Measurements from ENCODE around the gene URM1.

DNA sequence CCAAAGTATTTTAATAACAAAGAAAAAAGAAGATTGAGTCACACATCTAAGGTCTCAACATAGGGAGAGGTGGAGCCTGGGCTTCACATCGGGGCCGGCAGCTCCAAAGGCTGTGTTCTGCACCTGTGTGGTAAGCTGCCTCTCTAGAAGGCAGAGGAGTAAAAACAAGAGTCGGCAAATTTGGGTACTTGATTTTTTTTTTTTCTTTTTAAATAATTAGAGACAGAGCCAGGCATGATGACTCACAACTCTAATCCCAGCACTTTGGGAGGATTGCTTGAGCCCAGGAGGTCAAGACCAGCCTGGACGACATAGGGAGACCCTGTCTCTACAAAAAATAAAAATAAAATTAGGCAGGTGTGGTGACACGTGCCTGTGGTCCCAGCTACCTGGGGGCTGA, 4.7 kb downstream of the URM1 start:
- TF ChIP-seq, protein P1, sequence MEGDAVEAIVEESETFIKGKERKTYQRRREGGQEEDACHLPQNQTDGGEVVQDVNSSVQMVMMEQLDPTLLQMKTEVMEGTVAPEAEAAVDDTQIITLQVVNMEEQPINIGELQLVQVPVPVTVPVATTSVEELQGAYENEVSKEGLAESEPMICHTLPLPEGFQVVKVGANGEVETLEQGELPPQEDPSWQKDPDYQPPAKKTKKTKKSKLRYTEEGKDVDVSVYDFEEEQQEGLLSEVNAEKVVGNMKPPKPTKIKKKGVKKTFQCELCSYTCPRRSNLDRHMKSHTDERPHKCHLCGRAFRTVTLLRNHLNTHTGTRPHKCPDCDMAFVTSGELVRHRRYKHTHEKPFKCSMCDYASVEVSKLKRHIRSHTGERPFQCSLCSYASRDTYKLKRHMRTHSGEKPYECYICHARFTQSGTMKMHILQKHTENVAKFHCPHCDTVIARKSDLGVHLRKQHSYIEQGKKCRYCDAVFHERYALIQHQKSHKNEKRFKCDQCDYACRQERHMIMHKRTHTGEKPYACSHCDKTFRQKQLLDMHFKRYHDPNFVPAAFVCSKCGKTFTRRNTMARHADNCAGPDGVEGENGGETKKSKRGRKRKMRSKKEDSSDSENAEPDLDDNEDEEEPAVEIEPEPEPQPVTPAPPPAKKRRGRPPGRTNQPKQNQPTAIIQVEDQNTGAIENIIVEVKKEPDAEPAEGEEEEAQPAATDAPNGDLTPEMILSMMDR (IDR thresholded peaks at IDR 0.05): no peak
- TF ChIP-seq EP300 (IDR thresholded peaks at IDR 0.05) (no peak), POLR2AphosphoS5 (IDR thresholded peaks at IDR 0.05) (no peak), POLR2A (IDR thresholded peaks at IDR 0.05) (no peak)
